ENCODE data around the gene MZT2B. TPM values are rescaled to one million over a fixed set of nuclear protein-coding genes. Genes with fewer than 3 reads are reported as not detected.
"Not testable (repeated sequence)": the region's sequence is repeated elsewhere in the genome, so short reads cannot be mapped to it uniquely, and the experiment has no call there.

MZT2B gene
- total RNA-seq, 1 donor from 2014 or later: 156 TPM

DNA sequence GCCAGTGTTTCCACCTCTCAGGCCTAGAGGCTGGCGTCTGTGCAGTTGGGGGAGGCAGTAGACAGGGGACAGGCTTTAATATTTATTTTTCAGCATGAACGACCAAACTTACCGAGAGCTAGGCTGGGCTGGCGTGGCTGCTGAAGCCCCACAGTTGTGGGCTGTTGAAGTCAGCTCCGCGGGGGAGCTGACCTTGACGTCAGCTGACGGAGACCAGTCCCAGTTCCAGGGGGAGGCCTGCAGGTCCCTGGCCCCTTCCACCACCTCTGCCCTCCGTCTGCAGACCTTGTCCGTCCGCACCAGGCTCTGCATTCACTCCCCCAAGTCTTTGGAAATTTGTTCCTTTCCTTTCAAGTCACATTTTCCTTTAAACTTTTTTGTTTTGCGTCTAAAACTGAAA lies 49.6 kb downstream of the MZT2B start:
- intact Hi-C loops (cut with DNase I): no loop called here

DNA sequence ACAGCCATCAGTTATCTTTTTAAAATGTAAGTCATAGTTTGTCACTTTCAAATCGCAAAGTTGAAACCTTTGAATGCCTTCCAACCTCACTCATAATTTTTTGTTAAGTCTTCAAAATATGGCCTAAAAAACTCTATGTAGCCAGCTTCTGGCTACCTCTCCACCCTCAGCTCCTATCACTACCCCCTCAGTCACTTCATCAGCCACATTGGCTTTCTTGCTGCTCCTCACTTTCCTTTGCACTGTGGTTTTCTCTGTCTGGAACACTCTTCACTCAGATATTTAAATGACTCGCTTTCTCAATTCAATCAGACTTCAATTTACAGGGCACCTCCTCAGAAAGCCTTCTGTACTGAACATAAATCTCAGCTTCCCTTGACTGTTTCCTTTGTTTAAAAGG lies 51.0 kb downstream of the MZT2B start:
- H3K36me3 ChIP-seq; DNase-seq (ENCODE audit: extremely low spot score in 2 of 2); H3K27me3 ChIP-seq; H3K27ac ChIP-seq; H3K9me3 ChIP-seq; H3K4me3 ChIP-seq; intact Hi-C loops (cut with DNase I); H3K4me1 ChIP-seq: not testable (repeated sequence)

More for the DNA sequence above, 49.6 kb downstream of the MZT2B start:
- DNase-seq (ENCODE audit: extremely low spot score in 2 of 2): no peak
- no peaks in the 10 kb centered on the region for H3K4me1 ChIP-seq
- no peak overlapping the region for H3K27ac ChIP-seq
- no peaks in the 10 kb centered on the region for H3K27me3 ChIP-seq
- TF ChIP-seq, protein P1, sequence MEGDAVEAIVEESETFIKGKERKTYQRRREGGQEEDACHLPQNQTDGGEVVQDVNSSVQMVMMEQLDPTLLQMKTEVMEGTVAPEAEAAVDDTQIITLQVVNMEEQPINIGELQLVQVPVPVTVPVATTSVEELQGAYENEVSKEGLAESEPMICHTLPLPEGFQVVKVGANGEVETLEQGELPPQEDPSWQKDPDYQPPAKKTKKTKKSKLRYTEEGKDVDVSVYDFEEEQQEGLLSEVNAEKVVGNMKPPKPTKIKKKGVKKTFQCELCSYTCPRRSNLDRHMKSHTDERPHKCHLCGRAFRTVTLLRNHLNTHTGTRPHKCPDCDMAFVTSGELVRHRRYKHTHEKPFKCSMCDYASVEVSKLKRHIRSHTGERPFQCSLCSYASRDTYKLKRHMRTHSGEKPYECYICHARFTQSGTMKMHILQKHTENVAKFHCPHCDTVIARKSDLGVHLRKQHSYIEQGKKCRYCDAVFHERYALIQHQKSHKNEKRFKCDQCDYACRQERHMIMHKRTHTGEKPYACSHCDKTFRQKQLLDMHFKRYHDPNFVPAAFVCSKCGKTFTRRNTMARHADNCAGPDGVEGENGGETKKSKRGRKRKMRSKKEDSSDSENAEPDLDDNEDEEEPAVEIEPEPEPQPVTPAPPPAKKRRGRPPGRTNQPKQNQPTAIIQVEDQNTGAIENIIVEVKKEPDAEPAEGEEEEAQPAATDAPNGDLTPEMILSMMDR (IDR thresholded peaks at IDR 0.05): no peak
- TF ChIP-seq POLR2AphosphoS5 (IDR thresholded peaks at IDR 0.05; ENCODE audit: insufficient read depth in 1 of 2, low read depth in 1 of 2) (no peak), POLR2A (IDR thresholded peaks at IDR 0.05) (no peak)
- no peaks in the 10 kb centered on the region for H3K36me3 ChIP-seq
- H3K9me3 ChIP-seq: no peaks in the 10 kb centered on the region
- no peak overlapping the region for H3K4me3 ChIP-seq

DNA sequence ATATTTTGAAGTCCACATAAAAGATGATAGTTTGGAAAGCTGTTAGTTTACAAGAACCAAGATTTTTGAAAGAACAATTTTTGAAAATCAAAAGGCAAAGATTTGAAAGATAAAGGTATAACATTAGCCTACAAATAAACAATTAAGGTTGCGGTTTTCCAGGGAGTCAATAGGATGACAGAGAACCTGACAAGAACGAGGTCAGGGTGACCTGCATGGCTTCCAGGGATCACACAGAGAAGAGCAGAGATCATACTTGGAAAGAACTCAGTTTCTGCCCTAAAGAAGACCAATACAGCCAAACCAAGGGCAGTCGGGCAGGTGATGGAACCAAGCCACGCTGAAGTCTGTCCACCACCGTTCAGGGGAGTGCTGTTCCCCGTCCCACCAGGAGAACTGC lies 57.5 kb downstream of the MZT2B start:
- H3K27ac ChIP-seq; H3K27me3 ChIP-seq; H3K36me3 ChIP-seq; H3K9me3 ChIP-seq; H3K4me3 ChIP-seq; H3K4me1 ChIP-seq; DNase-seq (ENCODE audit: extremely low spot score in 2 of 2); intact Hi-C loops (cut with DNase I): not testable (repeated sequence)

Other genes starting within 250 kb of the MZT2B start
- not detected for gene RAB6C, start 202.6 kb upstream of the MZT2B start, total RNA-seq
- not detected for gene POTEF, start 53.0 kb upstream of the MZT2B start, total RNA-seq
- 10.3 TPM for gene CCDC74B, start 37.1 kb upstream of the MZT2B start, total RNA-seq
- gene SMPD4, start 660 bp upstream of the MZT2B start, total RNA-seq: 45.2 TPM
- not detected for gene TUBA3E, start 16.2 kb downstream of the MZT2B start, total RNA-seq
- gene IMP4, start 160.6 kb downstream of the MZT2B start, total RNA-seq: 88.4 TPM
- 26.0 TPM for gene PTPN18, start 173.8 kb downstream of the MZT2B start, total RNA-seq